Liver (tissue), 9 donors: ENCODE results near the gene TOGARAM2. TPM values are rescaled to one million over a fixed set of nuclear protein-coding genes. Genes with fewer than 3 reads are reported as not detected.

Source experiments
- DNase-seq: peaks from one replicate; pipeline ENCODE4 v3.0.0-alpha.2; 2017; ENCODE audit warnings: low spot score
- H3K27ac ChIP-seq, 2 donors: one replicate each; pipeline ENCODE4 v1.7.0; 2013; ENCODE audit warnings: inconsistent platforms in 2 of 2, low read length in 2 of 2, control low read depth in 1 of 2, low read depth in 1 of 2, mild to moderate bottlenecking in 1 of 2
- H3K27me3 ChIP-seq, 4 donors: one replicate each; pipeline versions ENCODE4 v1.6.1 to v1.7.0; 2013; ENCODE audit warnings: low read length in 3 of 4, inconsistent platforms in 1 of 4, mild to moderate bottlenecking in 1 of 4, moderate library complexity in 1 of 4; ENCODE audit not compliant: control insufficient read depth in 4 of 4, insufficient read depth in 4 of 4
- H3K36me3 ChIP-seq, 4 donors: one replicate each; pipeline versions ENCODE4 v1.6.1 to v1.7.0; 2013; ENCODE audit warnings: low read length in 3 of 4, mild to moderate bottlenecking in 3 of 4, low read depth in 1 of 4, moderate library complexity in 1 of 4; ENCODE audit not compliant: control insufficient read depth in 4 of 4, insufficient read depth in 3 of 4
- H3K4me1 ChIP-seq, 4 donors: one replicate each; pipeline versions ENCODE4 v1.6.1 to v1.7.0; 2013; ENCODE audit warnings: low read length in 3 of 4, mild to moderate bottlenecking in 3 of 4, moderate library complexity in 1 of 4; ENCODE audit not compliant: control insufficient read depth in 4 of 4, insufficient read depth in 4 of 4
- H3K4me3 ChIP-seq, 3 donors: one replicate each; pipeline versions ENCODE4 v1.6.1 to v1.7.0; 2013; ENCODE audit warnings: low read length in 3 of 3, control low read depth in 1 of 3, low read depth in 1 of 3, mild to moderate bottlenecking in 1 of 3
- H3K9ac ChIP-seq, 2 donors: one replicate each; pipeline ENCODE4 v1.7.0; 2013; ENCODE audit warnings: low read length in 2 of 2, mild to moderate bottlenecking in 2 of 2, moderate library complexity in 2 of 2, control low read depth in 1 of 2, low read depth in 1 of 2
- H3K9me3 ChIP-seq, 4 donors: one replicate each; pipeline versions ENCODE4 v1.6.1 to v1.7.0; 2013; ENCODE audit warnings: low read length in 3 of 4; ENCODE audit not compliant: control insufficient read depth in 4 of 4
- EGR1 ChIP-seq, 2 donors: IDR thresholded peaks; 2 replicates each; pipeline ENCODE4 v1.6.1; 2016 to 2018; ENCODE audit warnings: antibody characterized with exemption in 2 of 2, low read depth in 2 of 2
- FOXA1 ChIP-seq: IDR thresholded peaks from 2 replicates; pipeline ENCODE4 v1.6.1; 2016; ENCODE audit warnings: antibody characterized with exemption
- GABPA ChIP-seq, 2 donors: IDR thresholded peaks in 1 of 2; conservative IDR thresholded peaks in 1 of 2; 2 replicates each; pipeline ENCODE4 v1.6.1; 2016; ENCODE audit warnings: antibody characterized with exemption in 2 of 2, mild to moderate bottlenecking in 1 of 2, moderate library complexity in 1 of 2
- HNF4A ChIP-seq, 2 donors: conservative IDR thresholded peaks; 2 replicates each; pipeline ENCODE4 v1.6.1; 2016; ENCODE audit warnings: antibody characterized with exemption in 2 of 2, mild to moderate bottlenecking in 2 of 2
- NR2F2 ChIP-seq: IDR thresholded peaks from 2 replicates; pipeline ENCODE4 v1.6.1; 2016; ENCODE audit warnings: antibody characterized with exemption
- RAD21 ChIP-seq, 2 donors: IDR thresholded peaks; 2 replicates each; pipeline ENCODE4 v1.6.1; 2016; ENCODE audit warnings: antibody characterized with exemption in 2 of 2, mild to moderate bottlenecking in 2 of 2
- RXRA ChIP-seq, 2 donors: IDR thresholded peaks; 2 replicates each; pipeline ENCODE4 v1.6.1; 2017 to 2018; ENCODE audit warnings: antibody characterized with exemption in 2 of 2, mild to moderate bottlenecking in 1 of 2
- SP1 ChIP-seq: IDR thresholded peaks from 2 replicates; pipeline ENCODE4 v1.6.1; 2018; ENCODE audit warnings: antibody characterized with exemption, mild to moderate bottlenecking
- TAF1 ChIP-seq: conservative IDR thresholded peaks from 2 replicates; pipeline ENCODE4 v1.6.1; 2016; ENCODE audit warnings: antibody characterized with exemption, mild to moderate bottlenecking
- YY1 ChIP-seq: IDR thresholded peaks from 2 replicates; pipeline ENCODE4 v1.6.1; 2016; ENCODE audit warnings: antibody characterized with exemption, mild to moderate bottlenecking
- WGBS: extraction: QIAGEN DNeasy Blood & Tissue Kit; methylation state at CpG from one replicate; pipeline ENCODE4 v1.1.7; 2013; 5-methylcytosine and 5-hydroxymethylcytosine counted together
- polyA plus RNA-seq, 2 donors: library from polyadenylated mRNA; stranded (reverse) in 1 of 2; unstranded in 1 of 2; fragments of 200-250 nt in 1 of 2; fragments of >200 nt in 1 of 2; fragmentation: Nextera tagmentation in 1 of 2; extraction: Ambion mirVana in 1 of 2; gene quantifications; one replicate each; pipeline versions ENCODE4 v1.2.1 to v1.2.3, GENCODE V29; 2013 to 2015
- total RNA-seq, 2 donors: library from RNA; depleted of rRNA; stranded (reverse); fragments of >200 nt; gene quantifications; one replicate each; pipeline ENCODE4 v1.2.3, GENCODE V29; 2014
- TF ChIP-seq, protein P1 (sequence below): fragments of 150-350 bp; IDR thresholded peaks from 2 replicates; pipeline ENCODE4 v1.5.1; 2017; ENCODE audit warnings: improper control_type of control experiment, low read depth, low read length; ENCODE audit not compliant: missing input control
- TF ChIP-seq, protein P2 (sequence below): IDR thresholded peaks from 2 replicates; pipeline ENCODE4 v1.6.1; 2016; ENCODE audit warnings: antibody characterized with exemption, mild to moderate bottlenecking
- TF ChIP-seq, protein P3 (sequence below): IDR thresholded peaks from 2 replicates; pipeline ENCODE4 v1.6.1; 2016; ENCODE audit warnings: antibody characterized with exemption
- donor health status: healthy.
- donor health status: healthy.
- donor health status: healthy.
- donor health status: healthy.
- donor health status: healthy.

Gene TOGARAM2
- total and polyA plus RNA-seq, 4 donors = 0.15 to 0.42 (median 0.19) TPM; not detected in 1

DNA sequence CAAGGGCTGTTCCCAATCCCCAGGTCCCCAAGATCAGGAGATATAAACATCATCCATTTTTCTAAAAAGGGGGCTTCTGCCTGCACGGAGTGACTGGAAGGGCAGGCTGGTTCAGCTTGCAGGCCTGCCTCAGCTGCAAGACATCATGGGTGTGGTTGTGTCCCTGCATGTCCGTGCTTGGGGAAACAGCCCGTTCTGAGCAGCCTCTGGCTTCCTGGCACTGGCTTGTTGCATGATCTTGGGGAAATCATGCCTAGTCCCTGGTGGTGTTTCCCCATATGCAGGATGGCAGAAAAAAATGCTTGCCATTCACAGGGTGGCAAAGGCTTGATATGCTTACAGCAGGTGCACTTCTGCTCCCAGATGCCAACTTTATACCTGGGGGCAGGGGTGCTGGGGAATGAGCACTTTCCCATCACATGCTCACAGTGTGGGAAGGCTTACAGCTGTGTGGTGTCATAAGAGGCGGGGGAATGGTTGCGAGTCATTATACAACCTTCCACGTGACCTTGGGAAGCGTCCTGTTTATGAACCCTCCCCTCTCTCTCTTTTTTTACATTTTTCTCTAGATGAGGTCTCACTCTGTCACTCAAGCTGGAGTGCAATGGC, 86.0 kb downstream of the TOGARAM2 start:
- TF ChIP-seq HNF4A (conservative IDR thresholded peaks at IDR 0.05) = no peak
- no peak for TF ChIP-seq FOXA1
- no peak for TF ChIP-seq RXRA (IDR thresholded peaks at IDR 0.05)
- TF ChIP-seq, protein P1, sequence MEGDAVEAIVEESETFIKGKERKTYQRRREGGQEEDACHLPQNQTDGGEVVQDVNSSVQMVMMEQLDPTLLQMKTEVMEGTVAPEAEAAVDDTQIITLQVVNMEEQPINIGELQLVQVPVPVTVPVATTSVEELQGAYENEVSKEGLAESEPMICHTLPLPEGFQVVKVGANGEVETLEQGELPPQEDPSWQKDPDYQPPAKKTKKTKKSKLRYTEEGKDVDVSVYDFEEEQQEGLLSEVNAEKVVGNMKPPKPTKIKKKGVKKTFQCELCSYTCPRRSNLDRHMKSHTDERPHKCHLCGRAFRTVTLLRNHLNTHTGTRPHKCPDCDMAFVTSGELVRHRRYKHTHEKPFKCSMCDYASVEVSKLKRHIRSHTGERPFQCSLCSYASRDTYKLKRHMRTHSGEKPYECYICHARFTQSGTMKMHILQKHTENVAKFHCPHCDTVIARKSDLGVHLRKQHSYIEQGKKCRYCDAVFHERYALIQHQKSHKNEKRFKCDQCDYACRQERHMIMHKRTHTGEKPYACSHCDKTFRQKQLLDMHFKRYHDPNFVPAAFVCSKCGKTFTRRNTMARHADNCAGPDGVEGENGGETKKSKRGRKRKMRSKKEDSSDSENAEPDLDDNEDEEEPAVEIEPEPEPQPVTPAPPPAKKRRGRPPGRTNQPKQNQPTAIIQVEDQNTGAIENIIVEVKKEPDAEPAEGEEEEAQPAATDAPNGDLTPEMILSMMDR = no peak
- TF ChIP-seq TAF1 = no peak
- no peak for TF ChIP-seq GABPA (IDR thresholded peaks at IDR 0.05 in 1 of 2, conservative IDR thresholded peaks at IDR 0.05 in 1 of 2)
- TF ChIP-seq RAD21 (IDR thresholded peaks at IDR 0.05) = no peak
- TF ChIP-seq, protein P2, sequence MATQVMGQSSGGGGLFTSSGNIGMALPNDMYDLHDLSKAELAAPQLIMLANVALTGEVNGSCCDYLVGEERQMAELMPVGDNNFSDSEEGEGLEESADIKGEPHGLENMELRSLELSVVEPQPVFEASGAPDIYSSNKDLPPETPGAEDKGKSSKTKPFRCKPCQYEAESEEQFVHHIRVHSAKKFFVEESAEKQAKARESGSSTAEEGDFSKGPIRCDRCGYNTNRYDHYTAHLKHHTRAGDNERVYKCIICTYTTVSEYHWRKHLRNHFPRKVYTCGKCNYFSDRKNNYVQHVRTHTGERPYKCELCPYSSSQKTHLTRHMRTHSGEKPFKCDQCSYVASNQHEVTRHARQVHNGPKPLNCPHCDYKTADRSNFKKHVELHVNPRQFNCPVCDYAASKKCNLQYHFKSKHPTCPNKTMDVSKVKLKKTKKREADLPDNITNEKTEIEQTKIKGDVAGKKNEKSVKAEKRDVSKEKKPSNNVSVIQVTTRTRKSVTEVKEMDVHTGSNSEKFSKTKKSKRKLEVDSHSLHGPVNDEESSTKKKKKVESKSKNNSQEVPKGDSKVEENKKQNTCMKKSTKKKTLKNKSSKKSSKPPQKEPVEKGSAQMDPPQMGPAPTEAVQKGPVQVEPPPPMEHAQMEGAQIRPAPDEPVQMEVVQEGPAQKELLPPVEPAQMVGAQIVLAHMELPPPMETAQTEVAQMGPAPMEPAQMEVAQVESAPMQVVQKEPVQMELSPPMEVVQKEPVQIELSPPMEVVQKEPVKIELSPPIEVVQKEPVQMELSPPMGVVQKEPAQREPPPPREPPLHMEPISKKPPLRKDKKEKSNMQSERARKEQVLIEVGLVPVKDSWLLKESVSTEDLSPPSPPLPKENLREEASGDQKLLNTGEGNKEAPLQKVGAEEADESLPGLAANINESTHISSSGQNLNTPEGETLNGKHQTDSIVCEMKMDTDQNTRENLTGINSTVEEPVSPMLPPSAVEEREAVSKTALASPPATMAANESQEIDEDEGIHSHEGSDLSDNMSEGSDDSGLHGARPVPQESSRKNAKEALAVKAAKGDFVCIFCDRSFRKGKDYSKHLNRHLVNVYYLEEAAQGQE = no peak
- TF ChIP-seq YY1 = no peak
- TF ChIP-seq NR2F2 = no peak
- TF ChIP-seq, protein P3, sequence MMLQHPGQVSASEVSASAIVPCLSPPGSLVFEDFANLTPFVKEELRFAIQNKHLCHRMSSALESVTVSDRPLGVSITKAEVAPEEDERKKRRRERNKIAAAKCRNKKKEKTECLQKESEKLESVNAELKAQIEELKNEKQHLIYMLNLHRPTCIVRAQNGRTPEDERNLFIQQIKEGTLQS = no peak
- no peak for TF ChIP-seq EGR1 (IDR thresholded peaks at IDR 0.05; ENCODE audit: low read depth in 2 of 2)
- no peak overlapping the region for H3K27ac ChIP-seq
- H3K9me3 ChIP-seq = no peaks in the 10 kb centered on the region
- no peak for DNase-seq
- H3K36me3 ChIP-seq = no peaks in the 10 kb centered on the region
- no peak overlapping the region for H3K9ac ChIP-seq
- no peaks in the 10 kb centered on the region for H3K27me3 ChIP-seq
- WGBS = 81% methylated on average over 7 of the region's 7 CpGs
- H3K4me1 ChIP-seq = no peaks in the 10 kb centered on the region
- H3K4me3 ChIP-seq = no peak overlapping the region

DNA sequence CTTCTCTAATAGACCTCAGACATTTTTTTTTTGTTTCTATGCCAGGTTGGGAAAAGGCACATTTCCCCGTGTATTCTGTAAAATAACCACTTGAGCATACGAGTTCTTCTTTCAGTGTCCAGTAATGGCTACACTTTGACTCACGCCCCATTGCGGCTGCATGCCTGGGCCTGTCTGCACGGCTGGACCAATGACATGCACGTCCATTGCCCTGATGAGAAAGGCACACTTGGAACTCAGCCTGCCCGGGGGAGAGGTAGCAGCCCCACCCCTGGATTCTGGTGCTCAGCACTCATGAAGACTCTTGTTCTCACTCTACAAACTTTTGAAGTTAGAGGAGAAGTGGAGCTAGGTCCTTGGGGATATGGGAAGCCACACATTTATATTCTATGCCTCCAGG, 87.4 kb downstream of the TOGARAM2 start:
- WGBS = 86% methylated on average over 7 of the region's 7 CpGs
- no peaks in the 10 kb centered on the region for H3K36me3 ChIP-seq
- no peaks in the 10 kb centered on the region for H3K9me3 ChIP-seq
- TF ChIP-seq SP1 = no peak
- no peak for TF ChIP-seq YY1
- TF ChIP-seq, protein P3 = no peak
- TF ChIP-seq, protein P2 = no peak
- H3K4me1 ChIP-seq = no peaks in the 10 kb centered on the region
- H3K27ac ChIP-seq = no peak overlapping the region
- H3K4me3 ChIP-seq = no peak overlapping the region
- no peak for DNase-seq
- H3K27me3 ChIP-seq = no peaks in the 10 kb centered on the region
- no peak overlapping the region for H3K9ac ChIP-seq
